Gastrocnemius medialis (tissue), 4 donors: Measurements from ENCODE around the gene SH2D2A.

Experiments
- CTCF ChIP-seq, 5 experiments: fragments of 450-650 bp in 3 of 5; fragments of 200-600 bp in 2 of 5; sonication (generic) in 2 of 5; IDR thresholded peaks in 4 of 5; conservative IDR thresholded peaks in 1 of 5; 1 replicate in 4 of 5; 2 replicates in 1 of 5; pipeline ENCODE4 v1.5.1; 2016 to 2019; ENCODE audit warnings: antibody characterized with exemption in 5 of 5, mild to moderate bottlenecking in 3 of 5, moderate library complexity in 3 of 5
- POLR2A ChIP-seq, 2 donors: fragments of 450-650 bp; IDR thresholded peaks; one replicate each; pipeline ENCODE4 v1.6.1; 2017; ENCODE audit warnings: antibody characterized with exemption in 2 of 2, mild to moderate bottlenecking in 2 of 2, moderate library complexity in 2 of 2

- TF ChIP-seq CTCF (IDR thresholded peaks at IDR 0.05 in 4 of 5, conservative IDR thresholded peaks at IDR 0.05 in 1 of 5) (no peak), POLR2A (IDR thresholded peaks at IDR 0.05) (no peak)
Measured at GRCh38 chr1:156806512-156807440, 9.9 kb downstream of the SH2D2A start.
